ENCODE measurements around the gene ADGRG6.

- TF ChIP-seq CTCF (conservative IDR thresholded peaks at IDR 0.05 in 1 of 2, IDR thresholded peaks at IDR 0.05 in 1 of 2; ENCODE audit: extremely low read depth in 1 of 2, insufficient read depth in 1 of 2, low read depth in 1 of 2, low read length in 2 of 2) (no peak), EZH2 (IDR thresholded peaks at IDR 0.05; ENCODE audit: borderline replicate concordance, low read length) (no peak)
Observed at GRCh38 chr6:142408409-142408808, 106.6 kb downstream of the ADGRG6 start.
